Measurements from ENCODE around the gene EID1. TPM values are rescaled to one million over a fixed set of nuclear protein-coding genes. Genes with fewer than 3 reads are reported as not detected.

Gene EID1
- total RNA-seq, 1 experiment from 2014 or later, result 301 TPM

GRCh38 chr15:48868536-48868935, 9.4 kb upstream of the EID1 start:
- DNase-seq (ENCODE audit: low spot score), result peak; percentile 74

DNA sequence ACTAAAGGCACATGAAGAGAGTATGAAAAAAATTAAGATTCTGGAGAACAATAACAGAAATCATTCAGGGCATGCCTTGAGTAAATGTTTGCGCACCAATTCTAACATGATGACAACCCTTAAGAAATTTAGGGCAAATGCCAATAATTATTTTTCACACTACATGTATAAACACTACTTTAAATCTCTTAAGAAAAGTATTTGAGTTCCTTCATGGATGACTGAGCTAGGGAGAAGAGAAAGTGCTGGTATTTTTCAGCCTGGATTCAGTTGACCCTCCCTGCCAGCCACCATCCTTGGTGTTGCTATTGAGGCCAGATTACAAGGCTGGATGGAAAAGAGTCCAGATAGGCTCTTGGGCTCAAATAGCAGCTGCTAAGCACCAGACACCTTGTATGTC, 8.0 kb upstream of the EID1 start:
- no peak for DNase-seq (ENCODE audit: low spot score)

- DNase-seq (ENCODE audit: low spot score), result no peak
These were observed 6.4 kb upstream of the EID1 start for GRCh38 chr15:48871542-48871941.

GRCh38 chr15:48872632-48873031, 5.3 kb upstream of the EID1 start:
- no peak for DNase-seq (ENCODE audit: low spot score)

- DNase-seq (ENCODE audit: low spot score), result no peak
These were observed 2.5 kb upstream of the EID1 start for GRCh38 chr15:48875241-48875960.

- no peak for DNase-seq (ENCODE audit: low spot score)
These were observed 1.9 kb upstream of the EID1 start for GRCh38 chr15:48876057-48876456.

DNA sequence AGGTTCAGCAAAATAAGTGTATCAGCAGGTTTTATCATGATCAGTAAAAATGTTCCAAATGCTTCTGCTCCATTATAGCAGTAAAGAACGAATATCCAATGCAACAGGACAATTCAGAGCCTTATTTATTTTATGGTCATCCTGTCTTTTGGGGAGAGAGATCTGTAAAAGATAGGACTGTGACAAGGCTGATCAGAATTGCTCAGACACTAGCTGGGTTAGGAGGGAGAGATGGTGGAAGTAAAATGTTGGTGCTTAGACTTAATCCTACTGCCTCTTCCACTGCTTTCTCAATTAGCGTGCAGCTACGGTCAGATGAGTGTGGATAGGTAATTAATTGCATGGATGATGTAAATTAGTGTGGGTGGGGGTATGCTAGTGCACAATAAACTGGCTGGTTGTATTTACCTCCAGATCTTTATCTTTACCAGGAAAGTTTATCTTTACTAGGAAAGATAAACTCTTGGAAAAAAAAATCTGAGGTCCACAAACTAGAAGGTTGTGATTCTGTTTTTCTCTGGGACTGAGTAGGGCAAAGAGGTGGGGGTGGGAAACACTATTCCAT, 2.2 kb downstream of the EID1 start:
- no peak for DNase-seq (ENCODE audit: low spot score)

GRCh38 chr15:48883699-48884098, 5.8 kb downstream of the EID1 start:
- DNase-seq (ENCODE audit: low spot score), result no peak

DNA sequence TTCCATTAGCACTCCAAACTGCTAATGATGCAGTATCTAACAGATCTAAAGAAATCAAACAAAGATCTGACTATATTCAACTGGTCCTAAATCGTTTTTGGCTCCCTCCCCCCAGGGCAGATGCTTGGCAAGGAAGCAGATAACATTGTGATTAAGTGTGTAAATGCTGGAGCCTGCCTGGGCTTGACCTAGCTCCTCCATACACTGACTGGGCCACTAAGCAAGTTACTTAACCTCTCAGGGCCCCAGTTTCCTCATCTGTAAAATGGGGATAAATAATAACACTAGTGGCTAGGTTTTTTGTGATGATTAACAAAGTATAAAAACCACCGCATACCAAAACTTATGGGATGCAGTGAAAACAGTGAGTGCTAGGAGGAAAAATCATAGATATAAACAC, 9.2 kb downstream of the EID1 start:
- no peak for DNase-seq (ENCODE audit: low spot score)

- DNase-seq (ENCODE audit: low spot score), result no peak
These were observed 10.3 kb downstream of the EID1 start for GRCh38 chr15:48888191-48888590.

- no peak for DNase-seq (ENCODE audit: low spot score)
These were observed 10.9 kb downstream of the EID1 start for GRCh38 chr15:48888836-48889235.

DNA sequence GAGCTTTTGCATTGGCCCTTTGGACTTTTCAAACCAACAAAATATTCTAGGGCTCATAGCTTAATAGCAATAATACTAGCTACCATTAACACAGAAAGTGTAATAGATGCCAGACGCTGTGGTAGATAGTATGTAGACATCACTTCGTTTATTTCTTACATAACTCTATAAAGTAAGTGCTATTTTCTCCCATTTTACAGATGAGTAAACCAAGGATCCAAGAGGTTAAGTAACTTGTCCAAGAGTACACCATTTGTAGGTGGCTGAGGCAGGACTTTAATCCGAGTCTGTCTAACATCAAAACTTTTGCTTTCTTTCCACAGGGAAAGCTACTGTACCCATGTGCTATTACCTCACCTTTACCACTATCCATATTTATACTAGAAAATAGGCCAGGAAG, 12.0 kb downstream of the EID1 start:
- DNase-seq (ENCODE audit: low spot score), result no peak

GRCh38 chr15:48890375-48890972, 12.5 kb downstream of the EID1 start:
- DNase-seq (ENCODE audit: low spot score), result no peak

DNA sequence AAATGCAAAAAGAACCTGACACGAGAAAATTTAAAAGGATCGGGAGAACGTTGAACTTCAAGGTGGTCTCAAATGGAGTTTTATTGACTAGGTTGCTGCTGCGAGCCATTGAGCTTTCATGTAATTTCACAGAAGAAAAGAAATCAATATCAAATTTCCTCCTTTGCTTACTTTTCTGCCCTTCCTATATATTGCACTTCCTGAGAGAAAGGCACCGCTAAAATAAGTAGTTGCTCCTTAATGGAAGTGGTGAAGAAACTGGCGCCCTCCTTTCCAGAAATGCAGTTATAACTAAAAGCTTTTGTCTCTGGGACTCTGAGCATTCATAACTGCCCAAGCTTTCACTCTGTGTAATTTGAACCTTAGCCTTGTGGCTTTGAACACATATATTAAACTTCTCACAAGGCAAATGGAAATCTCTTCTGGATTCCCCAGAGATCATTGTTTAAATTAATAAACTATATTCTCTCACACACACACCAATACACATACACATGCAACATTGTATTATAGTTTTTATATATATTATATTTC, 13.4 kb downstream of the EID1 start:
- no peak for DNase-seq (ENCODE audit: low spot score)

GRCh38 chr15:48893311-48893710, 15.4 kb downstream of the EID1 start:
- DNase-seq (ENCODE audit: low spot score), result no peak

DNA sequence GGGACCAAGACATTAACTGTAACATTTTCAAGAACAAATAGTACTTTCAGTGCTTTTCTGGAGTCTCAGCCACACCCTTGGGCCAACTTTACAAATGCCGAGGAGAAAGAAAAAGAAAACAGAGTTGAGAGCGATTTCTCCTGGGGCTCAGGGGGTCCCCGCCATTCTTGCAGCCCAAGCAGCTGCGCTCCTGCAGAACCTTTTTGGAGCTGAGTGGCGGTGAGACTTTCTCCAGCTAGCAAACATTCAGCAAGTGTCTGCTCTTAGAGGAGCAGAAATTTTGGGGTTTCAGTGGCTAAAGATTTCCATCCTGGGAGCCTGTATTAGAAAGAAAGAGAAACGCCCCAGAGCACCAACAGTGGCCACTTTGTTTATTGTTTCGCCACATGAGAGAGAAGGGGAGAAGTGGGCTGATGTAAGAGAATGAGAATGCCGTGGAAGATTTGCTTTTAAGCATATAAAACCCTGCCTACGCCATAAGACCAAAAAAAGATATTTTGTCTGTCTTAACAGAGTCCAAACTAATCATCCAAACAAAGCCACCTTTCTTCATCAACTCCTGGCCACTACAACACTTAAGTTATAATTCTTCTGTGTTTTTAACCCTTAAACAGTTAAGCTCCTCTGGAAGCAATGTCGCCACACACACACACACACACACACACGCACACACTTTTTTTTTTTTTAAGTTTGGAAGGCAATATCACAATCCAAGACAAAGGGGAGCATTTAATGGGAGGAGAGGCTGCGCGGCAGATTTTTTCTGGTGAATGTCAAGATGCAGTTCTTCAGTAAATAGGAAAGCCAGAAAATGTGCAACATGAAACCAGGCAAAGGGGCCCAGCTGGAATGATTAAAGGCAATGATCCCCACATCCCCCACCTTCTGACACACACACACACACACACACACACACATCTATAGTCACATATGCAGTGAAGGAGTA, 19.2 kb downstream of the EID1 start:
- peak; percentile 31 for DNase-seq (ENCODE audit: low spot score)

GRCh38 chr15:48898032-48898431, 20.1 kb downstream of the EID1 start:
- no peak for DNase-seq (ENCODE audit: low spot score)

DNA sequence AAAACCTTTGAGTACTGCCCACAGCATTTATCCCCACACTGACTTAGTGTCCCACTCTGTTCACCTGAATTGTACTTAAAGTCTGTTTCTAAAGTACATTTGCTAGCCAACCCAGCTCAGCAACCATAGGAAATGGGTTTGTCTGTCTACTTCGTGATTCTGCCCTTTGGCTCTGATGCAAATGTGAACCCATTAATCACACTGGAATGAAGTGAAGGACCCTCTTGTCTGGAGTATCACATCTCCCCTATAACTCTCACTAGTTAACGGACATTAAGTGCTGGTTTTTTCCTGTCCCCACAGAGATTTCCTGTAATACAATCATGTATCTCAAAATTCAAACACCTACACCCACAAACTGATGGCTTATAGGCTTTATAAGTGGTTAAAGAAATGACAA, 20.5 kb downstream of the EID1 start:
- DNase-seq (ENCODE audit: low spot score), result no peak

DNA sequence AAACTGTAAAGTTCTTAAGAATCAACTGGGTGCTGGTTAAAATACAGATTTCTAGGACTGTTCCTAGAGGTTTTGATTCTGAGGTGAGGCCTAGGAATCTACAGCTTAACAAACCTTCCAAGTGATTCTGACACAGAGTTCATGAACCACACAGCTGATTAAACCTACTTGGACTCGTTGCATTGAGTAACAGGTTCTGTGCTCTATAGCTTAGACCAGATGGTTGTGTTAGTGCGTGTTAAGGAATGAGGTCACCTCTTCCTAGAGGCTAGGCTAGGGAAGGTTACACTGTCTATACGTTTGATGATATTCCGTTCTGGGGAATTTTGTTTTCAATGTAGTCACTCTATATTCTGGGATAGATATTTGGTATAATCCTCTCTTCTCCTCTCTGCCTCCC, 21.9 kb downstream of the EID1 start:
- DNase-seq (ENCODE audit: low spot score), result no peak

DNA sequence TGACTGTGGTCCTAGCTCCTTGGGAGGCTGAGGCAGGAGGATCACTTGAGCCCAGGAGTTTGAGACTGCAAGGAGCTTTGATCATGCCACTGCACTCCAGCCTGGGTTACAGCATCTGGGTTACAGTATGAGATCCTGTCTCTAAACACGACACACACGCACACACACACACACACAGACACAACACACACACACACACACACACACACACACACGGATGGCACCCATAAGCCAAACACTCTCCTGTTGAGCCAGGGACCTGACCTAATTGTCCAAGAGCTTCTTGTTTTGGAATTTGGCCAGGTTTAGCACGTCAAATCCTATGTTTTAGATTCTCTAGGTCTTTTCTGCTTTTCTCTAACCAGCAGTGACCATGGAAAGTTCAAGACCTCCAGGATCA, 26.8 kb downstream of the EID1 start:
- no peak for DNase-seq (ENCODE audit: low spot score)

GRCh38 chr15:48905216-48905615, 27.3 kb downstream of the EID1 start:
- no peak for DNase-seq (ENCODE audit: low spot score)

GRCh38 chr15:48905847-48906246, 27.9 kb downstream of the EID1 start:
- no peak for DNase-seq (ENCODE audit: low spot score)
